Thymus (tissue), 11 donors: Measurements from ENCODE around the gene P2RX7. TPM values are rescaled to one million over a fixed set of nuclear protein-coding genes. Genes with fewer than 3 reads are reported as not detected.
A peak's percentile ranks its signal among the peaks of the same experiment; 100 is the strongest.

Experiments used
- DNase-seq, 9 donors: peaks; one replicate each; pipeline ENCODE4 v3.0.0-alpha.2; 2013; ENCODE audit warnings: low spot score in 9 of 9, low read depth in 6 of 9, missing footprints in 1 of 9
- H3K27ac ChIP-seq, 2 donors: one replicate each; pipeline ENCODE4 v1.5.1; 2013; ENCODE audit warnings: control low read depth in 1 of 2, low read depth in 1 of 2, low read length in 1 of 2, mild to moderate bottlenecking in 1 of 2, moderate library complexity in 1 of 2
- H3K27me3 ChIP-seq, 2 donors: one replicate each; pipeline ENCODE4 v1.5.1; 2013; ENCODE audit warnings: low read length in 1 of 2; ENCODE audit not compliant: control insufficient read depth in 2 of 2, insufficient read depth in 1 of 2
- H3K36me3 ChIP-seq, 2 donors: one replicate each; pipeline ENCODE4 v1.5.1; 2013; ENCODE audit warnings: low read length in 1 of 2, mild to moderate bottlenecking in 1 of 2, moderate library complexity in 1 of 2; ENCODE audit not compliant: control insufficient read depth in 2 of 2, insufficient read depth in 2 of 2
- H3K4me1 ChIP-seq, 2 donors: one replicate each; pipeline ENCODE4 v1.5.1; 2013; ENCODE audit warnings: low read length in 2 of 2; ENCODE audit not compliant: control insufficient read depth in 2 of 2, insufficient read depth in 2 of 2
- H3K4me3 ChIP-seq, 2 donors: one replicate each; pipeline ENCODE4 v1.5.1; 2013; ENCODE audit warnings: low read length in 2 of 2, control low read depth in 1 of 2, mild to moderate bottlenecking in 1 of 2
- H3K9me3 ChIP-seq, 2 donors: one replicate each; pipeline ENCODE4 v1.5.1; 2013; ENCODE audit warnings: low read length in 1 of 2, mild to moderate bottlenecking in 1 of 2; ENCODE audit not compliant: control insufficient read depth in 2 of 2, insufficient read depth in 1 of 2
- WGBS: extraction: QIAGEN DNeasy Blood & Tissue Kit; methylation state at CpG from one replicate; pipeline ENCODE4 v1.1.7; 2013; 5-methylcytosine and 5-hydroxymethylcytosine counted together
- polyA plus RNA-seq: library from polyadenylated mRNA; stranded (reverse); fragments of 200-250 nt; gene quantifications from one replicate; pipeline ENCODE4 v1.2.3, GENCODE V29; 2013
- total RNA-seq: library from RNA; stranded (reverse); fragments of 120-200 nt; gene quantifications from one replicate; pipeline ENCODE4 v1.2.4, GENCODE V29; 2013
- donor health status: healthy.

Gene P2RX7
- total and polyA plus RNA-seq, 2 donors: 1.7 to 2.3 TPM

DNA sequence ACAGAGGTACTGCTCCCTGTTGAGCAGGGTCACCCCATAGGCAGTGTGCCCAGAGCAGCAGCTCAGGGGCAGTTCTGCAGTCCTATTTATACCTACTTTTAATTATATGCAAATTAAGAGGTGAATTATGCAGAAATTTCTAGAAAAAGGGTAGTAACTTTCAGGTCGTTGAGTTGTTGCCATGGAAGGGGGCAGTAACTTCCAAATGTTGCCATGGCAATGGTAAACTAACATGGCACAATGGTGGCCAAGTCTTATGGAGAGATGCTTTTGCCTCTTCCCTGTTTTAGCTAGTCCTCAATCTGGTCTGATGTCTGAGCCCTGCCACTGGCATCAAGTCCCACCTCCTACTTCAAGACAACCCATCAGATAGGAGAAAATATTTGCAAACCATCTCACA, 30.4 kb upstream of the P2RX7 start:
- H3K9me3 ChIP-seq: peaks cover 0 to 4% of the 10 kb centered on the region in 2 donors
- H3K27ac ChIP-seq: no peak overlapping the region
- H3K27me3 ChIP-seq: no peaks in the 10 kb centered on the region
- no peaks in the 10 kb centered on the region for H3K36me3 ChIP-seq
- H3K4me1 ChIP-seq: no peaks in the 10 kb centered on the region
- DNase-seq: no peak
- no peak overlapping the region for H3K4me3 ChIP-seq
- 35% methylated on average over 1 of the region's 1 CpG for WGBS

DNA sequence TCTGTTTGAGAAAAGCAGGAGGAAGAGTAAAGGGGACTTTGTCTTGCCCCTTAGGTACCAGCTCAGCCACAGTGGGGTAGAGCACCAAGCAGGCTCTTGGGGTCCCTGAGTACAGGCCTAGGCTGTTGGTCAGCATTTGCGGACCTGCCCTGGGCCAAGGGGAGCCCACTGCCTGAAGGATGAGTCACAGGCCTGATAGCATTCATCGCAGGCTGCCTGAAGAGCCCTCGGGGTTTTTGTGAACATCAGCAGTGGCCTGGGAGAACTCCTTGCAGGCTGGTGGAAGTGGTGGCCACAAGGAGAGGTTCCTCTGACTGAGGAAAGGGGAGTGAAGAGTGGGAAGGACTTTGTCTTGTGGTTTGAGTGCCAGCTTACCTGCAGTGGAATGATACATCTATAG, 25.0 kb upstream of the P2RX7 start:
- no peak for DNase-seq
- Histone ChIP-seq H3K4me1 (no peaks in the 10 kb centered on the region), H3K4me3 (no peak overlapping the region), H3K9me3 (no peaks in the 10 kb centered on the region), H3K27me3 (no peaks in the 10 kb centered on the region), H3K36me3 (no peaks in the 10 kb centered on the region), H3K27ac (no peak overlapping the region)
- WGBS: 92% methylated on average over 3 of the region's 3 CpGs

DNA sequence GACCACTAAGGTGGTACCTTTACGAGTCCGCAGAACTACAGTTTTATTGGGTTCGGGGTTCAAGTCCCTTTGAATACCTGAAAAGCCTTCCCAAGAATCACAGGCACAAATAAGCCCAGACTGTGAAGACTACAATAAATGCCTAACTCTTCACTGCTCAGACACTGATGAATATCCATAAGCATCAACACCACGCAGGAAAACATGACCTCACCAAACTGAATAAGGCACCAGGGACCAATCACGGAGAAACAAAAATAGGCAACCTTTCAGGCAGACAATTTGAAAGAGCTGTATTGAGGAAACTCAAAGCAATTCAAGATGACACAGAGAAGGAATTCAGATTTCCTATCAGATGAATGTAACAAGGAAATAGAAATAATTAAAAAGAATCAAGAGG, 24.2 kb upstream of the P2RX7 start:
- Histone ChIP-seq H3K4me1 (no peaks in the 10 kb centered on the region), H3K27ac (no peak overlapping the region), H3K36me3 (no peaks in the 10 kb centered on the region), H3K9me3 (no peaks in the 10 kb centered on the region), H3K4me3 (no peak overlapping the region), H3K27me3 (no peaks in the 10 kb centered on the region)
- DNase-seq: no peak
- 76% methylated on average over 5 of the region's 5 CpGs for WGBS

DNA sequence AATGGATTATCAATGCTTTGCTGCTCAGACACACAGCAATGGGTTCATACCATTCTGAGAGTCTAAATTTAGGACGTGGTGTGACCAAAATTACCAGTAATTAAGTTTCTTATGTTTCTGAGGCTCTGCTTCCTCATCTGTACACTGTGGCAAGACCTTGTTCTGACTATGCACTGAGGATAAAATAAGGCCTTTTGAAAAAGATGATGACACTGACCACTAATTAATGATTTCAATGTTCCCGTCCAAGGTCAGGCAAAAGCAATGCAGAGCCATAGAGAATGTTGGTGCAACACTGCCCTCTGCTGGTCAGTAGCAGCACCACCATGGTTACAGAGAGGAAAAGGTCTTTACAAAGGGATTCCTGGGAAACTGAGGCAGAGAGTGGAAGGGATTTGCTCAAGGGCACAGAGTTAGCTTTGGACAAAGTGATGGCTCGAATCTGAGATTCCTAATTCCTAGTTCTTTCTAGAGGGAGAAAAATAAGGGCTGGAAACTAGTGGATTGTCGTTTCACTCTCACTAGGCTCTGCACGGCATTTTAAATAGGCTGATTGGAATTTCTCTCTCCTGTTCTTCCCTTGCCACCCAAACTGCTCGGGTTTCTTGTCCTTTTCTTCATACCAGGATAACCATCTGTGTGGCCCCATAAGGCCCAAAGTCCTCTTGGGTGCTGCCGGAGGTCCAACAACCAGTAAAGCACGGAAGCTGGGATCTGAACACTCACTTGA, 22.3 kb upstream of the P2RX7 start:
- no peaks in the 10 kb centered on the region for H3K9me3 ChIP-seq
- no peak overlapping the region for H3K4me3 ChIP-seq
- no peaks in the 10 kb centered on the region for H3K4me1 ChIP-seq
- no peak overlapping the region for H3K27ac ChIP-seq
- peak in 6 of 9 donors; percentile 52 to 77 (median 68) for DNase-seq
- 66% methylated on average over 8 of the region's 8 CpGs for WGBS
- H3K36me3 ChIP-seq: no peaks in the 10 kb centered on the region
- no peaks in the 10 kb centered on the region for H3K27me3 ChIP-seq

DNA sequence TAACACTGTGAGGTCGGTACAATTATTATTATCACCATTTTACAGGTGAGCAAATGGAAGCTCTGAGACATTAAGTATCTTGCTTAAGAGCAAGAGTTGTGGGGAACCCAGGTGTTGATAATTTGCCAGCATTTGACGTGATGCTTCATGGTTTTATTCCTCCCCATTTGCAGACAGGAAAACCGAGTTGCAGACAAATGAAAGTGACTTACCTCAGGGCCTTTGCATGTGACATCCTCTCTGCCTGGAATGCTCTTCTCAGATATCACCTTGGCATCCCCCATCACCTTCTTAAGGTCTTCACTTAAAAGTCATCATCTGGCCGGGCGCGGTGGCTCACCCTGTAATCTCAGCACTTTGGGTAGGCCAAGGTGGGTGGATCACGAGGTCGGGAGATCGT, 21.0 kb upstream of the P2RX7 start:
- H3K9me3 ChIP-seq: no peaks in the 10 kb centered on the region
- H3K27ac ChIP-seq: no peak overlapping the region
- H3K4me3 ChIP-seq: no peak overlapping the region
- no peaks in the 10 kb centered on the region for H3K27me3 ChIP-seq
- WGBS: 76% methylated on average over 9 of the region's 9 CpGs
- DNase-seq: no peak
- no peaks in the 10 kb centered on the region for H3K4me1 ChIP-seq
- no peaks in the 10 kb centered on the region for H3K36me3 ChIP-seq

DNA sequence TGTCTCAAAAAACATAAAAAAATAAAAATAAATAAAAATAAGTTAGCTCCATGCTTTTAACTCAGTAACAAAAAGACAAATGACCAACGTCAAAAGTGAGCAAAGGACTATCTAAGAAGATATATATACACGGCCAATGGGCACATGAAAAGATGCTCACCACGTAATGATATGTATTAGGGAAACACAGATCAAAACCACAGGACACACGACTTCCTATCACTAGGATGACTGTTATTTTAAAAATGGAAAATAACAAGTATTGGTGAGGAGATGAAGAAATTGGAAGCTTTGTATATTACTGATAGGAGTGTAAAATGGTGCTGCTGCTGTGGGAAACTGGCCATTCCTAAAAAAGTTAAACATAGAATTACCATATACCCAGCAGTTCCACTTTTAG, 20.2 kb upstream of the P2RX7 start:
- no peak for DNase-seq
- no peaks in the 10 kb centered on the region for H3K9me3 ChIP-seq
- WGBS: 55% methylated on average over 4 of the region's 4 CpGs
- no peaks in the 10 kb centered on the region for H3K36me3 ChIP-seq
- H3K4me1 ChIP-seq: no peaks in the 10 kb centered on the region
- H3K27ac ChIP-seq: no peak overlapping the region
- no peak overlapping the region for H3K4me3 ChIP-seq
- H3K27me3 ChIP-seq: no peaks in the 10 kb centered on the region

DNA sequence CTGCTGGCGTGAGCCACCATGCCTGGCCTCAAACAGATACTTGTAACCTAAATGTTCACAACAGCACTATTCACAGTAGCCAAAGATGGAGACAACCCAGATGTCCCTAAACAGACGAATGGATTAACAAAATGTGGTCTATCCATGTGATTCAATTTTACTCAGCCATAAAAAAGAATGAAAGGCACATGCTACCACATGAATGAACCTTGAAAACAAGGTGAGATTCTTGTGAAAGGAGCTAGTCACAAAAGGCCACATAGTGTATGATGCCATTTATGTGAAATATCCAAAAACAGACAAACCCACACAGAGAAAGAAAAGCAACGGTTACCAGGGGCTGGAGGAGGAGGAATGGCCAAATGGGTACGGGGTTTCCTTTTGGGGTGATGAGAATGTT, 19.6 kb upstream of the P2RX7 start:
- H3K9me3 ChIP-seq: no peaks in the 10 kb centered on the region
- no peaks in the 10 kb centered on the region for H3K27me3 ChIP-seq
- no peaks in the 10 kb centered on the region for H3K4me1 ChIP-seq
- no peak overlapping the region for H3K27ac ChIP-seq
- H3K4me3 ChIP-seq: no peak overlapping the region
- 69% methylated on average over 4 of the region's 4 CpGs for WGBS
- H3K36me3 ChIP-seq: no peaks in the 10 kb centered on the region
- no peak for DNase-seq

DNA sequence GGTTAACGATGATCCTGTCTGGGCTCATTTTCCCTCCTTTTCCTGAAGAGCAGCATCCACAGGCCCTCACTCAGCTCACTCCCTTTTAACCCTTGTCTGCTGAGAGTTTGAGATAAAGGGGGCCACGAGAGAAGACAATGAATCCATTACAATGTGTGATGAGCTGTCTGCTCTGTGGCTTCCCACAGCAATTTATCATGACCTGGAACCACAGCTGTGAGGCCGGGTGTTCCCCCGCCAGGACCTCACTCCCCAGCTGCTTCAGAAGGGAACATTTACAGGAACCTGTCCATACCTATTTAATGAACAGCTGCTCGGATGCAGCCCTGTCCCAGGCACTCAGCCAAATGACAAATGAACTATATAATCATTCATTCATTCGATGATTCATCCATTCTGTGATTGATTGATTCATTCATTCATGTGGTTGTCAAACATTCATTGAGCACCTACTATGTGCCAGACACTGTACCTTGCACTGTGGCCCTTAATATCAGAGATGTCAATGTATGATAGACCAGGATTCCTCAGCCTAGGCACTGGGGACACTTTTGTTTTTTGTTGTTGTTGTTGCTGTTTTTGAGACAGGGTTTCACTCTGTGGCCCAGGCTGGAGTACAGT, 18.5 kb upstream of the P2RX7 start:
- Histone ChIP-seq H3K36me3 (no peaks in the 10 kb centered on the region), H3K9me3 (no peaks in the 10 kb centered on the region), H3K27ac (no peak overlapping the region), H3K4me1 (no peaks in the 10 kb centered on the region), H3K27me3 (no peaks in the 10 kb centered on the region), H3K4me3 (no peak overlapping the region)
- DNase-seq: no peak
- 35% methylated on average over 6 of the region's 6 CpGs for WGBS

DNA sequence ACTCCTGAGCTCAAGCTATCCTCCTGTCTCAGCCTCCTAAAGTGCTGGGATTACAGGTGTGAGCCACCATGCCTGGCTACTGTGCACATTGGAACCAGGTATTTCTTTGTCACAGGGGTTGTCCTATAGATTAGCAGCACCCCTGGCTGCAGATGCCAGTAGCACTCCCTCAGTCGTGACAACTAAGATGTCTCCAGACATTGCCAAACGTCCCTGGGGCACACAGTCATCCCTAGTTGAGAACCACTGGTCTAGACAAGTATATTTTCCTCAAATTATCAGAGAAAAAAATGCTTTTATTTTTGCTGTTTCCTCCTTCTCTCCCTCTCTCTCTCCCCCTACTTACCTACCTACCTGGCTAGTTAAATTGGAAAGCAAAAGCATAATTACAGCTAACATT, 17.9 kb upstream of the P2RX7 start:
- WGBS: 91% methylated on average over 2 of the region's 2 CpGs

More for the DNA sequence above, 17.9 kb upstream of the P2RX7 start:
- Histone ChIP-seq H3K9me3 (no peaks in the 10 kb centered on the region), H3K27me3 (no peaks in the 10 kb centered on the region), H3K36me3 (no peaks in the 10 kb centered on the region), H3K4me1 (no peaks in the 10 kb centered on the region), H3K27ac (no peak overlapping the region), H3K4me3 (no peak overlapping the region)
- no peak for DNase-seq
